WI38 (cell line): ENCODE measurements around the gene NOTCH1.

Source experiments
- H3K4me3 ChIP-seq: 2 replicates; pipeline ENCODE4 v1.5.1; 2011; ENCODE audit warnings: low read depth, mild to moderate bottlenecking, control low read depth, low read length
- TF ChIP-seq, protein P1 (sequence below): IDR thresholded peaks from 2 replicates; pipeline ENCODE4 v1.5.1; 2012; ENCODE audit warnings: low read depth, mild to moderate bottlenecking, control low read depth, low read length

NOTCH1 gene

DNA sequence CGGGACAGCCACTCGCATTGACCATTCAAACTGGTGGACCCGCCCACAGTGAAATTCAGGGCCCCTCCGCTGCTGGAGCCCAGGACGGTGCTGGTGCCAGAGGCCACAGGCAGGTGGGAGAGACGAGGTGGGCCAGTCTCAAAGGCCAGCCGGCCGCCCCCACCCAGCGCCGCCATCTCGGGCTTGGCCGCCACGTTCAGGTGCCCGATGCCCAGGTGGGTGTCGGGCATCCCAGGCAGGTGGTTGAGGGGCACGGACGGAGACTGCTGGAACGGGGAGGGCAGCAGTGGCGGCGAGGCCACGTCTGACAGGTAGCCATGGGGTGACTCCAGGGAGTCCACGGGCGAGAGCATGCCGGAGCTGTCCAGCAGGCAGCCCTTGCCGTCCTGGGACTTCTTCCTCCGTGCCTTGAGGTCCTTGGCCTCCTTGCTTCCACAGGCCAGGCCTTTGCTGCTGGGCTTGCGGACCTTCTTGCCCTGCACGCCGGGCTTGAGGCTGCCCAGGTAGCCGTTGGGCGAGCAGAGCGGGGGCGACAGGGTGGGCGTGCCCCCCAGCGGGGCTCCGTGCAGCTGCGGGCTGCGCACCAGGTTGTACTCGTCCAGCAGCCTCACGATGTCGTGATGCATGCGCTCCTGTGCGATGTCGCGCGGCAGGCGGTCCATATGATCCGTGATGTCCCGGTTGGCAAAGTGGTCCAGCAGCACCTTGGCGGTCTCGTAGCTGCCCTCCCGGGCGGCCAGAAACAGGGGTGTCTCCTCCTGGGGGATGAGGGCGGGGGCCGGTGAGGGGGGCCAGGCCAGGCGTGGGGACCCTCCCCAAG is 48.8 kb downstream of the NOTCH1 start:
- TF ChIP-seq, protein P1, sequence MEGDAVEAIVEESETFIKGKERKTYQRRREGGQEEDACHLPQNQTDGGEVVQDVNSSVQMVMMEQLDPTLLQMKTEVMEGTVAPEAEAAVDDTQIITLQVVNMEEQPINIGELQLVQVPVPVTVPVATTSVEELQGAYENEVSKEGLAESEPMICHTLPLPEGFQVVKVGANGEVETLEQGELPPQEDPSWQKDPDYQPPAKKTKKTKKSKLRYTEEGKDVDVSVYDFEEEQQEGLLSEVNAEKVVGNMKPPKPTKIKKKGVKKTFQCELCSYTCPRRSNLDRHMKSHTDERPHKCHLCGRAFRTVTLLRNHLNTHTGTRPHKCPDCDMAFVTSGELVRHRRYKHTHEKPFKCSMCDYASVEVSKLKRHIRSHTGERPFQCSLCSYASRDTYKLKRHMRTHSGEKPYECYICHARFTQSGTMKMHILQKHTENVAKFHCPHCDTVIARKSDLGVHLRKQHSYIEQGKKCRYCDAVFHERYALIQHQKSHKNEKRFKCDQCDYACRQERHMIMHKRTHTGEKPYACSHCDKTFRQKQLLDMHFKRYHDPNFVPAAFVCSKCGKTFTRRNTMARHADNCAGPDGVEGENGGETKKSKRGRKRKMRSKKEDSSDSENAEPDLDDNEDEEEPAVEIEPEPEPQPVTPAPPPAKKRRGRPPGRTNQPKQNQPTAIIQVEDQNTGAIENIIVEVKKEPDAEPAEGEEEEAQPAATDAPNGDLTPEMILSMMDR, result no peak
- H3K4me3 ChIP-seq, result no peak overlapping the region

DNA sequence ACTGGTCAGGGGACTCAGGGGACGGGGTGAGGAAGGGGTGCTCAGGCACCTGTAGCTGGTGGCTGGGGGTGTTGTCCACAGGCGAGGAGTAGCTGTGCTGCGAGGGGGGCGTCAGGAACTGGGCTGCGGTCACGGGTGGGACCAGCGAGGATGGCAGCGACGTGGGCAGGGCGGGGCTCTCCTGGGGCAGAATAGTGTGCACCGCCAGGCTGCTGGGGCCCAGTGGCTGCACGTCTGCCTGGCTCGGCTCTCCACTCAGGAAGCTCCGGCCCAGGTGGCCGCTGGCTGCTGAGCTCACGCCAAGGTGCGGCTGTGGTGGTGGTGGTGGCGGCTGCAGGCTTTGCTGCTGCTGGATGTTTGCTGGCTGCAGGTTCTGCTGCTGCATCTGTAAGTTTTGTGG is 49.7 kb downstream of the NOTCH1 start:
- TF ChIP-seq, protein P1, result no peak
- H3K4me3 ChIP-seq, result no peak overlapping the region

DNA sequence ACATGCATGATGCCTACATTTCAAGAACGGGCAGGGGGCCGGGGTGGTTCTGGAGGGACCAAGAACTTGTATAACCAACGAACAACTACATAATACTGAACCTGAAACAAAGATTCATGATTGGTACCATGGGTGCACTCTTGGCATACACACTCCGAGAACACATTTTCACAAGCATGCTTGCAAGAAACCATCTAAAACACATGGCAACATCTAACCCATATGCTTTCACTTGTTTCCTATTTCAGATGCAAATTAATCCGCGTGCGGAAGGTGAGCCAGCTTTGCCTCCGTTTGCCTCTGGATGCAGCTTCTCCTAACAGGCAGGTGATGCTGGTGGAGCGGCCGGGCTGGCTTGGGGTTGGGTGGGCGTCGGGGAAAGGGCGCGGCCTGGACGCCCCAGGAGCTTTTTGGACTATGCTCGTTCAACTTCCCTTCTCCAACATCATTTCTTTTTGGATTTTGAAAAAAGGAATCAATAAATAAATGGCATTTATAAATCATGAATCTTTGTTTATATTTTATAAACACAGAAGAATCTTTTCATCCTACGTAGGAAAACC is 50.5 kb downstream of the NOTCH1 start:
- TF ChIP-seq, protein P1, result no peak
- no peak overlapping the region for H3K4me3 ChIP-seq

DNA sequence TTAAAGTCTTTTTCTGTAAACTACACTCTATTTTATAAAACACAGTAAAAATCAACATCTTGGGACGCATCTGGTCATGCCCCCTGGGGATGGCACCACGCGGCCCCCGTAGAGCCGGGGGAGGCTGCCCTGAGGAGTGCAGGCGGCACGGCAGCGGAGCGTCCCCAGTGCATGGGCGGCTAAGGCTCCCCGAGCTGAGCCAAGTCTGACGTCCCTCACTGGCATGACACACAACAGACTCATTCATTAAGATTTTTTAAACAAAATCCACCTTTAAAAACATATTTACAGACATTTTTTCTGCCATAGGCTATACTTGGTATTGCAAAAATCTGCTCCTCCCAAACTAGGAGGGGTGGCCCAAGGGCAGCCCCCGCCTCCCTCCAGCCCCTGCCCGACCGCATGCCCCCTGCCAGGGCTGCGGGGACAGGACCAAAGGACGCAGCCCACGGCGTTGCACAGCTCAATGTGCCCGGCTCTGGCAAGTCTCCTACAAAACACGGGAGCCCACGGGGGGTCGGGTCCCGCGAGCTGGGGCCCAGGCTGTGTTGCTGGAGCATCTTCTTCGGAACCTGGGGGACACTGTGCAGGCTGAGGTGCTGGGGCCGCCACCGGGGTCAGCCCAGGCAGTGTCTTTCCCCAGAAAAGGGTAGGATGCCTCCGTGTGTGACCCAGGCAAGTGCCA is 51.2 kb downstream of the NOTCH1 start:
- TF ChIP-seq, protein P1, result no peak
- H3K4me3 ChIP-seq, result no peak overlapping the region

DNA sequence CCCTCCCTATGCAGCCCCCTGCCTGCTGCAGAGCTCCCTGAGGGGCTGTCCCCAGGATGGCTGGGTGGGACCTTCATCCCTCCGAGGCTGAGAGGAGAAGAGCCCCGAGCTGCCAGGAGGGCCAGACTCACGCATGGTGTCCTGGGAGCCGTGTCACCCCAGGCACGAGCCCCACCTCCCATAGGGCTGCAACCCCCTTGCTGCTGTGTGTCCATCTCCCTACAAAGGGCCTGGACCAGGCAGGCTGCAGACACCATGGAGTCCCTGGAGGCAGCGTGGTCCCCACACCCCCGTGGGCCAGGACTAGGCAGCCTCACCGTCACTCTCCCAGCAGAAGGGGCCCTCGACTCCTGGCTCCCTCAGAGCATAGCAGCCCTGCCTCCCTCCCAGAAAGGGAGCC is 51.8 kb downstream of the NOTCH1 start:
- H3K4me3 ChIP-seq, result no peak overlapping the region
- TF ChIP-seq, protein P1, result no peak

DNA sequence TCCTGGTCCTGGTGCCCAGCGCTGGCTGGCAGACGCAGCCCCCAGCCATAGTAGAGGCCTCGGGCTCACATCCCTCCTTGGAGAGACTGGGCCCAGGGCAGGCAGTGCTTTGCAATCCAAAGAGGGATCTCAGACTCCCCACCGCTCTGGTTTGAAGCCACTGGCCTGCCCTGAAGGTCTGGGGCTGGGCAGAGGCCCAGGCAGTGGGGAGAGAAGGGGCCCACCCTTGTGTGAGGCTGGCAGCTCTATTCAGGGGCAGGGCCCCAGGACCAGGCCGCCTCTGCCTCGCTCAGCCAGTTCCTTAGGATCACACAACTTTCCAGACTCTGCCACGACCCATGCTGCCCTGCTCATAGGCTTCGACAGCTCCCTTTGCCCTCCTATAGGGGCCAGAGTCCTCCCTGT is 52.3 kb downstream of the NOTCH1 start:
- H3K4me3 ChIP-seq, result no peak overlapping the region
- TF ChIP-seq, protein P1, result no peak
